NB4 (cell line): ENCODE data around the gene ADAM12.

Source experiments
- DNase-seq: peaks from one replicate; pipeline ENCODE4 v3.0.0; 2010; ENCODE audit warnings: low read depth
- H3K4me3 ChIP-seq: one replicate; pipeline ENCODE4 v1.5.1; 2011; ENCODE audit warnings: mild to moderate bottlenecking, low read depth, low read length, moderate library complexity
- MYC ChIP-seq: IDR thresholded peaks from 2 replicates; pipeline ENCODE4 v1.6.1; 2011; ENCODE audit warnings: low read depth, low read length
- POLR2A ChIP-seq: IDR thresholded peaks from 2 replicates; pipeline ENCODE4 v1.6.1; 2011; ENCODE audit warnings: mild to moderate bottlenecking; ENCODE audit not compliant: insufficient read length; ENCODE audit errors: extremely low read depth
- TF ChIP-seq, protein P1 (sequence below): IDR thresholded peaks from one replicate; pipeline ENCODE4 v1.5.1; 2012; ENCODE audit warnings: low read depth, low read length
- TF ChIP-seq, protein P2 (sequence below): IDR thresholded peaks from 2 replicates; pipeline ENCODE4 v1.6.1; 2011; ENCODE audit warnings: low read depth, low read length

ADAM12 gene

GRCh38 chr10:126068322-126068721 is 320.0 kb downstream of the ADAM12 start:
- H3K4me3 ChIP-seq: no peak overlapping the region
- TF ChIP-seq, protein P1, sequence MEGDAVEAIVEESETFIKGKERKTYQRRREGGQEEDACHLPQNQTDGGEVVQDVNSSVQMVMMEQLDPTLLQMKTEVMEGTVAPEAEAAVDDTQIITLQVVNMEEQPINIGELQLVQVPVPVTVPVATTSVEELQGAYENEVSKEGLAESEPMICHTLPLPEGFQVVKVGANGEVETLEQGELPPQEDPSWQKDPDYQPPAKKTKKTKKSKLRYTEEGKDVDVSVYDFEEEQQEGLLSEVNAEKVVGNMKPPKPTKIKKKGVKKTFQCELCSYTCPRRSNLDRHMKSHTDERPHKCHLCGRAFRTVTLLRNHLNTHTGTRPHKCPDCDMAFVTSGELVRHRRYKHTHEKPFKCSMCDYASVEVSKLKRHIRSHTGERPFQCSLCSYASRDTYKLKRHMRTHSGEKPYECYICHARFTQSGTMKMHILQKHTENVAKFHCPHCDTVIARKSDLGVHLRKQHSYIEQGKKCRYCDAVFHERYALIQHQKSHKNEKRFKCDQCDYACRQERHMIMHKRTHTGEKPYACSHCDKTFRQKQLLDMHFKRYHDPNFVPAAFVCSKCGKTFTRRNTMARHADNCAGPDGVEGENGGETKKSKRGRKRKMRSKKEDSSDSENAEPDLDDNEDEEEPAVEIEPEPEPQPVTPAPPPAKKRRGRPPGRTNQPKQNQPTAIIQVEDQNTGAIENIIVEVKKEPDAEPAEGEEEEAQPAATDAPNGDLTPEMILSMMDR: no peak
- no peak for TF ChIP-seq POLR2A
- TF ChIP-seq, protein P2, sequence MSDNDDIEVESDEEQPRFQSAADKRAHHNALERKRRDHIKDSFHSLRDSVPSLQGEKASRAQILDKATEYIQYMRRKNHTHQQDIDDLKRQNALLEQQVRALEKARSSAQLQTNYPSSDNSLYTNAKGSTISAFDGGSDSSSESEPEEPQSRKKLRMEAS: no peak
- TF ChIP-seq MYC: no peak
- DNase-seq: no peak

GRCh38 chr10:126066456-126066855 is 321.8 kb downstream of the ADAM12 start:
- TF ChIP-seq, protein P1: no peak
- TF ChIP-seq, protein P2: no peak
- TF ChIP-seq POLR2A (no peak), MYC (no peak)
- no peak overlapping the region for H3K4me3 ChIP-seq
- no peak for DNase-seq

DNA sequence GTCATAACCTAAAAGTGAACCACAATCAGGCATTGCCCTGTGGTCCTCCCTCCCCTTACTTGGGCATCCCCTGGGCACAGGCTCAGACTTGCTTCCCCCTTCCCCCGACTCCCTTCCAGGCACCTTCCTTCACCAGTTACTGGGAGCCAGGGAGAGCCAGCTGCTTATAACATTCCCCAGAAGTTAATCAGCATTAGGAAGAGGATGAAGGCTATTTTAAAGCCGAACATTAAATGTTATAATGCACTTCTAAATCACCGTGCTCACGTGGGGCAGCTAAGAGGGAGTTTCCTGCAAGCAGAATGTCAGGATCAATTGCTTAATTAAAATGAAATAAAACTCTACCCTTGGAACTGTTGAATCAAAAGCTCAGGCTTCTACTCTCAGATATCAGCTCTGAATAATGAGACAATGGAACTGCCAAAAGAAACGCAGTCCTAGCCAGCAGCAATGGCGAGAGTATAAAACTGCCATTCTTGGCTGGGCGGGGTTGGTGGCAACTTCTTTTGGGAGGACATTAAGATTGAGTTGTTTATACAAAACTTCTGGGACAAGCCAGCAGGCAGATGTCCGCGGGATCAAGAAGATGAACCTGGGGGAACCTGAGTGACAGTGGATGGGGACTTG is 322.4 kb downstream of the ADAM12 start:
- TF ChIP-seq, protein P2: no peak
- TF ChIP-seq, protein P1: no peak
- no peak for TF ChIP-seq POLR2A
- TF ChIP-seq MYC: no peak
- no peak for DNase-seq
- no peak overlapping the region for H3K4me3 ChIP-seq

- TF ChIP-seq MYC (no peak), POLR2A (no peak)
- TF ChIP-seq, protein P1: no peak
- TF ChIP-seq, protein P2: no peak
- no peak for DNase-seq
- no peak overlapping the region for H3K4me3 ChIP-seq
These were observed 323.8 kb downstream of the ADAM12 start for GRCh38 chr10:126064512-126064911.

DNA sequence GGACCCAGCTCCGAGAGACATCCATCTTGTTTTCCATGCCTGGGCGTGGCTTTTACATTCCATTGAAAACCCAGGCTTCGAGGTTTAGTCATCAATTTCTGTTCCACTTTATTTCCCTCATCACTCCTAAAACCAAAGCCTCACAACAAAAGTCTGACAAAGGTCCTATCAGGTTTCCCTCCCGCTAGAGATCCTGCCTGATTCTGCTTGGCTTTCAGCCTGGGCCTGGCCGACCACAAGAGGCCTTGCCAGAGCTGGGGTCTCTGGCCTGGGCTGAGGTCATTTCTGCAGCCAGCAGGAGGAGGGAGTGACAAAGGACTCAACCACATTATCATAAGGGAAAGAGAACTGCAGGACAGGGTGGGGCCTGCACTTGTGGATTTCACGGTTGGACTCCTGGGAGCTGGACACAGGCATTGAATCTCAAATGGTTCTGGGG is 324.9 kb downstream of the ADAM12 start:
- no peak overlapping the region for H3K4me3 ChIP-seq
- no peak for DNase-seq
- TF ChIP-seq, protein P2: no peak
- TF ChIP-seq, protein P1: no peak
- TF ChIP-seq MYC (no peak), POLR2A (no peak)
